Progenitor cell of endocrine pancreas (in vitro differentiated cells): ENCODE measurements around the gene GAS2. TPM values are rescaled to one million over a fixed set of nuclear protein-coding genes. Genes with fewer than 3 reads are reported as not detected.
A peak's percentile ranks its signal among the peaks of the same experiment; 100 is the strongest.

Experiments used
- DNase-seq: peaks from one replicate; pipeline ENCODE4 v3.0.0; 2021; ENCODE audit warnings: low spot score; ENCODE audit not compliant: unreplicated experiment
- H3K27ac Mint-ChIP-seq: 2 replicates; pipeline ENCODE4 v1.8.0; 2021; ENCODE audit warnings: mild to moderate bottlenecking, moderate library complexity, mixed read lengths
- H3K27me3 Mint-ChIP-seq: 2 replicates; pipeline ENCODE4 v1.8.0; 2021; ENCODE audit warnings: mixed read lengths
- H3K36me3 Mint-ChIP-seq: 2 replicates; pipeline ENCODE4 v1.8.0; 2022; ENCODE audit warnings: mixed read lengths; ENCODE audit not compliant: insufficient read depth
- H3K4me1 Mint-ChIP-seq: 2 replicates; pipeline ENCODE4 v1.8.0; 2021; ENCODE audit warnings: low read depth, mixed read lengths
- H3K4me3 Mint-ChIP-seq: 2 replicates; pipeline ENCODE4 v1.8.0; 2021; ENCODE audit warnings: low read depth, mild to moderate bottlenecking, moderate library complexity, mixed read lengths
- H3K9me3 Mint-ChIP-seq: 2 replicates; pipeline ENCODE4 v1.8.0; 2021; ENCODE audit warnings: low read depth, mixed read lengths
- CTCF ChIP-seq: fragments of 200-600 bp; sonication (generic); IDR thresholded peaks from one replicate; pipeline ENCODE4 v1.5.0; 2021; ENCODE audit warnings: antibody characterized with exemption, mild to moderate bottlenecking; ENCODE audit not compliant: unreplicated experiment
- total RNA-seq: library from RNA; stranded (reverse); gene quantifications from 2 replicates; pipeline ENCODE4 v1.2.1, GENCODE V29; 2021

Gene GAS2
- total RNA-seq, 1 donor from 2014 or later = 14.5 TPM

GRCh38 chr11:22627421-22627820 lies 39.0 kb upstream of the GAS2 start:
- Mint-ChIP-seq H3K9me3 (no peaks in the 10 kb centered on the region), H3K27ac (no peak overlapping the region), H3K27me3 (no peaks in the 10 kb centered on the region), H3K36me3 (peaks cover 1% of the 10 kb centered on the region), H3K4me1 (peaks cover 18% of the 10 kb centered on the region), H3K4me3 (no peak overlapping the region)
- TF ChIP-seq CTCF = no peak
- DNase-seq = no peak

GRCh38 chr11:22633354-22633902 lies 33.0 kb upstream of the GAS2 start:
- H3K36me3 Mint-ChIP-seq = peaks cover 3% of the 10 kb centered on the region
- no peak for TF ChIP-seq CTCF
- no peak for DNase-seq

GRCh38 chr11:22634897-22635629 lies 31.3 kb upstream of the GAS2 start:
- Mint-ChIP-seq H3K4me1 (peaks cover 2% of the 10 kb centered on the region), H3K9me3 (no peaks in the 10 kb centered on the region), H3K27ac (peak overlapping the region; percentile 51), H3K36me3 (peaks cover 3% of the 10 kb centered on the region), H3K27me3 (no peaks in the 10 kb centered on the region), H3K4me3 (no peak overlapping the region)
- TF ChIP-seq CTCF = no peak
- no peak for DNase-seq

More at GRCh38 chr11:22633354-22633902, 33.0 kb upstream of the GAS2 start:
- no peak overlapping the region for H3K4me3 Mint-ChIP-seq
- peak overlapping the region; percentile 11 for H3K27ac Mint-ChIP-seq
- peaks cover 2% of the 10 kb centered on the region for H3K4me1 Mint-ChIP-seq
- no peaks in the 10 kb centered on the region for H3K27me3 Mint-ChIP-seq
- H3K9me3 Mint-ChIP-seq = no peaks in the 10 kb centered on the region

- Mint-ChIP-seq H3K27ac (peak overlapping the region; percentile 51), H3K27me3 (no peaks in the 10 kb centered on the region)
- no peak for DNase-seq
These were observed 30.7 kb upstream of the GAS2 start for GRCh38 chr11:22635689-22636088.

GRCh38 chr11:22640862-22641261 lies 25.5 kb upstream of the GAS2 start:
- Mint-ChIP-seq H3K27me3 (no peaks in the 10 kb centered on the region), H3K4me1 (no peaks in the 10 kb centered on the region), H3K27ac (no peak overlapping the region), H3K9me3 (no peaks in the 10 kb centered on the region), H3K36me3 (no peaks in the 10 kb centered on the region), H3K4me3 (no peak overlapping the region)
- no peak for TF ChIP-seq CTCF
- DNase-seq = no peak

More at GRCh38 chr11:22635689-22636088, 30.7 kb upstream of the GAS2 start:
- H3K4me1 Mint-ChIP-seq = peaks cover 2% of the 10 kb centered on the region
- peaks cover 3% of the 10 kb centered on the region for H3K36me3 Mint-ChIP-seq
- no peak for TF ChIP-seq CTCF
- no peaks in the 10 kb centered on the region for H3K9me3 Mint-ChIP-seq
- H3K4me3 Mint-ChIP-seq = no peak overlapping the region
